Anterior cingulate cortex (tissue), 58 donors: ENCODE measurements around the gene BUD13.

Source experiments
- DNase-seq, 58 donors: peaks; one replicate each; lab custom pipeline; 2025; lab: John Stamatoyannopoulos, UW

Gene BUD13

GRCh38 chr11:116723511-116723910 lies 49.3 kb downstream of the BUD13 start:
- no peak for DNase-seq

- DNase-seq: peak in 41 of 58 donors; percentile 12 to 67 (median 34)
Measured at GRCh38 chr11:116721988-116722387, 50.8 kb downstream of the BUD13 start.

GRCh38 chr11:116720895-116721294 lies 51.9 kb downstream of the BUD13 start:
- DNase-seq: no peak

GRCh38 chr11:116718955-116719501 lies 53.8 kb downstream of the BUD13 start:
- no peak for DNase-seq

GRCh38 chr11:116716621-116717020 lies 56.2 kb downstream of the BUD13 start:
- DNase-seq: no peak

- no peak for DNase-seq
Measured at GRCh38 chr11:116715383-116715782, 57.4 kb downstream of the BUD13 start.

GRCh38 chr11:116714902-116715301 lies 57.9 kb downstream of the BUD13 start:
- DNase-seq: no peak

GRCh38 chr11:116712428-116712827 lies 60.4 kb downstream of the BUD13 start:
- DNase-seq: no peak

GRCh38 chr11:116710762-116711161 lies 62.0 kb downstream of the BUD13 start:
- no peak for DNase-seq

GRCh38 chr11:116710001-116710674 lies 62.6 kb downstream of the BUD13 start:
- peak in 12 of 58 donors; percentile 6 to 62 (median 14) for DNase-seq

GRCh38 chr11:116707746-116708145 lies 65.0 kb downstream of the BUD13 start:
- DNase-seq: no peak

- DNase-seq: no peak
Measured at GRCh38 chr11:116707161-116707629, 65.6 kb downstream of the BUD13 start.

- DNase-seq: peak in 51 of 58 donors; percentile 6 to 75 (median 40)
Measured at GRCh38 chr11:116703421-116703820, 69.4 kb downstream of the BUD13 start.

GRCh38 chr11:116702772-116703385 lies 69.9 kb downstream of the BUD13 start:
- DNase-seq: no peak

GRCh38 chr11:116701876-116702275 lies 70.9 kb downstream of the BUD13 start:
- DNase-seq: no peak

- DNase-seq: no peak
Measured at GRCh38 chr11:116701297-116701801, 71.4 kb downstream of the BUD13 start.

GRCh38 chr11:116700586-116701220 lies 72.1 kb downstream of the BUD13 start:
- DNase-seq: no peak
